ENCODE data around the gene KRTAP12-4.
"Not testable (repeated sequence)": the region's sequence is repeated elsewhere in the genome, so short reads cannot be mapped to it uniquely, and the experiment has no call there.

KRTAP12-4 gene

DNA sequence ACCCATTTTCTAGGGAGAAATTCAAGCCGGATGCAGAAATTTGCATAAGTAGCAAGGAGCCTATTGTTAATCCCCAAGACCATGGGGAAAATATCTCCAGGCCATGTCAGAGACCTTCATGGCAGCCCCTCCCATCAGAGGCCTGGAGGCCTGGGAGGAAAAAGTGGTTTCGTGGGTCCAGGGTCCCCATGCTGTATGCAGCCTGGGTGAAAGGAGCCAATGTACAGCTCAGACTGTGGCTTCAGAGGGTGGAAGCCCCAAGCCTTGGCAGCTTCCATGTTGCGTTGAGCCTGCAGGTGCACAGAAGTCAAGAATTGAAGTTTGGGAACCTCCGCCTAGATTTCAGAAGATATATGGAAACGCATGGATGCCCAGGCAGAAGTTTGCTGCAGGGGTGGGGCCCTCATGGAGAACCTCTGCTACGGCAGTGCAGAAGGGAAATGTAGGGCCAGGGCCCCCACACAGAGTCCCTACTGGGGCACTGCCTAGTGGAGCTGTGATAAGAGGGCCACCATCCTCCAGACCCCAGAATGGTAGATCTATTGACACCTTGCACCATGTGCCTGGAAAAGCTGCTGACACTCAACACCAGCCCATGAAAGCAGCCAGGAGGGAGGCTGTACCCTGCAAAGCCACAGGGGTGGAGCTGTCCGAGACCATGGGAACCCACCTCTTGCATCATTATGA is 44.2 kb downstream of the KRTAP12-4 start:
- not testable (repeated sequence) for H3K27me3 ChIP-seq (ENCODE audit: control insufficient read depth in 1 of 2, insufficient read depth in 2 of 2, low read length in 2 of 2); H3K36me3 ChIP-seq (ENCODE audit: control insufficient read depth in 2 of 2, insufficient read depth in 2 of 2, low read length in 2 of 2); H3K27ac ChIP-seq (ENCODE audit: low read length); H3K4me1 ChIP-seq (ENCODE audit: control insufficient read depth, insufficient read depth, low read length); H3K9me3 ChIP-seq (ENCODE audit: control insufficient read depth in 2 of 2, low read length in 2 of 2); H3K9ac ChIP-seq (ENCODE audit: low read length in 2 of 2); H3K4me3 ChIP-seq (ENCODE audit: low read length in 2 of 2)

- Histone ChIP-seq H3K4me1 (ENCODE audit: control insufficient read depth, insufficient read depth, low read length) (no peaks in the 10 kb centered on the region), H3K4me3 (ENCODE audit: low read length in 2 of 2) (no peak overlapping the region), H3K27me3 (ENCODE audit: control insufficient read depth in 1 of 2, insufficient read depth in 2 of 2, low read length in 2 of 2) (peaks cover 0 to 5% of the 10 kb centered on the region in 2 donors), H3K9me3 (ENCODE audit: control insufficient read depth in 2 of 2, low read length in 2 of 2) (peaks cover 3 to 6% of the 10 kb centered on the region in 2 donors), H3K36me3 (ENCODE audit: control insufficient read depth in 2 of 2, insufficient read depth in 2 of 2, low read length in 2 of 2) (no peaks in the 10 kb centered on the region), H3K9ac (ENCODE audit: low read length in 2 of 2) (no peak overlapping the region), H3K27ac (ENCODE audit: low read length) (no peak overlapping the region)
Measured at GRCh38 chr21:44609193-44609592, 45.3 kb downstream of the KRTAP12-4 start.

DNA sequence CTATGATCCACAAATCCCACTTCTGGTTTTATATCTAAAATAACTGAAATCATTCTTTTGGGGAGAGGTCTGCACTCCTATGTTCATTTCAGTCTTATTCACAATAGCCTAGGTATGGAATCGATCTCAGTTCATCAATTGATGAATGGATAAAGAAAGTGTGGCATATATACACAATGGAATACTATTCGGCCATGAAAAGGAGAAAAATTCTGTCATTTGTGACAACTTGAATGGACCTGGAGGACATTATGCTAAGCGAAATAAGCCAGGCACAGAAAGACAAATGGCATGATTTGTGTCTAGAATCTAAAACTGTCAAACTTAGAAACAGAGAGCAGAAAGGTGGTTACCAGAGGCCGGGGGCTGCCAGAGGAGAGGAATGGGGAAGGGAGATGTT is 48.0 kb downstream of the KRTAP12-4 start:
- Histone ChIP-seq H3K4me1 (ENCODE audit: control insufficient read depth, insufficient read depth, low read length) (no peaks in the 10 kb centered on the region), H3K27ac (ENCODE audit: low read length) (no peak overlapping the region), H3K9me3 (ENCODE audit: control insufficient read depth in 2 of 2, low read length in 2 of 2) (peaks cover 1 to 3% of the 10 kb centered on the region in 2 donors), H3K9ac (ENCODE audit: low read length in 2 of 2) (no peak overlapping the region), H3K27me3 (ENCODE audit: control insufficient read depth in 1 of 2, insufficient read depth in 2 of 2, low read length in 2 of 2) (peaks cover 5 to 15% of the 10 kb centered on the region in 2 donors), H3K4me3 (ENCODE audit: low read length in 2 of 2) (no peak overlapping the region), H3K36me3 (ENCODE audit: control insufficient read depth in 2 of 2, insufficient read depth in 2 of 2, low read length in 2 of 2) (no peaks in the 10 kb centered on the region)

All from stomach smooth muscle (tissue), 2 donors.